Activated CD4-positive, alpha-beta T cell treated with anti-CD3 and anti-CD28 coated beads, Interleukin-2, amount 10 ng/mL, durations not matched to agents 7 days and 5 days (primary cell): ENCODE results near the gene MAGEA2. TPM values are rescaled to one million over a fixed set of nuclear protein-coding genes. Genes with fewer than 3 reads are reported as not detected.
"Not testable (repeated sequence)": the region's sequence is repeated elsewhere in the genome, so short reads cannot be mapped to it uniquely, and the experiment has no call there.

ENCODE experiments used
- CTCF ChIA-PET: fragments of 350-600 bp; sonication (Branson Sonifier 250); formaldehyde crosslinking; loops from one replicate; lab custom pipeline; 2021; ENCODE audit warnings: antibody characterized with exemption; lab: Charles Lee
- POLR2A ChIA-PET: fragments of 350-600 bp; sonication (Branson Sonifier 250); formaldehyde crosslinking; loops from one replicate; lab custom pipeline; 2021; ENCODE audit warnings: antibody characterized with exemption; lab: Charles Lee
- DNase-seq: peaks from one replicate; pipeline ENCODE4 v3.0.0-alpha.2; 2020
- H3K27ac Mint-ChIP-seq: one replicate; pipeline ENCODE4 v1.8.0; 2021; ENCODE audit warnings: mild to moderate bottlenecking, moderate library complexity, mixed read lengths
- H3K27me3 Mint-ChIP-seq: one replicate; pipeline ENCODE4 v1.8.0; 2021; ENCODE audit warnings: mixed read lengths
- H3K36me3 Mint-ChIP-seq: one replicate; pipeline ENCODE4 v1.8.0; 2021; ENCODE audit warnings: low read depth, mixed read lengths
- H3K4me1 Mint-ChIP-seq: one replicate; pipeline ENCODE4 v1.8.0; 2021; ENCODE audit warnings: mixed read lengths
- H3K4me3 Mint-ChIP-seq: one replicate; pipeline ENCODE4 v1.8.0; 2021; ENCODE audit warnings: mild to moderate bottlenecking, moderate library complexity, mixed read lengths
- H3K9me3 Mint-ChIP-seq: one replicate; pipeline ENCODE4 v1.8.0; 2021; ENCODE audit warnings: mixed read lengths
- total RNA-seq, 2 experiments: library from RNA; stranded (reverse); gene quantifications; one replicate each; pipeline ENCODE4 v1.2.3, GENCODE V29; 2021

The MAGEA2 gene, protein sequence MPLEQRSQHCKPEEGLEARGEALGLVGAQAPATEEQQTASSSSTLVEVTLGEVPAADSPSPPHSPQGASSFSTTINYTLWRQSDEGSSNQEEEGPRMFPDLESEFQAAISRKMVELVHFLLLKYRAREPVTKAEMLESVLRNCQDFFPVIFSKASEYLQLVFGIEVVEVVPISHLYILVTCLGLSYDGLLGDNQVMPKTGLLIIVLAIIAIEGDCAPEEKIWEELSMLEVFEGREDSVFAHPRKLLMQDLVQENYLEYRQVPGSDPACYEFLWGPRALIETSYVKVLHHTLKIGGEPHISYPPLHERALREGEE
- not detected for total RNA-seq

GRCh38 chrX:152753686-152754650 is at the start of gene MAGEA2:
Gene MAGEA2, minus strand, starts transcription at chrX:152753842. Its CDS starts 2,479 bp downstream, at chrX:152751363.
- POLR2A ChIA-PET, DNase-seq, H3K4me1 Mint-ChIP-seq, H3K4me3 Mint-ChIP-seq, H3K9me3 Mint-ChIP-seq, H3K36me3 Mint-ChIP-seq, CTCF ChIA-PET, H3K27ac Mint-ChIP-seq, H3K27me3 Mint-ChIP-seq: not testable (repeated sequence)

- H3K27me3 Mint-ChIP-seq: peaks cover 14% of the 10 kb centered on the region
- no peak overlapping the region for H3K4me3 Mint-ChIP-seq
- H3K27ac Mint-ChIP-seq: no peak overlapping the region
- no peaks in the 10 kb centered on the region for H3K4me1 Mint-ChIP-seq
- no peaks in the 10 kb centered on the region for H3K9me3 Mint-ChIP-seq
- ChIA-PET POLR2A (no interaction called here), CTCF (no interaction called here)
- DNase-seq: no peak
- no peaks in the 10 kb centered on the region for H3K36me3 Mint-ChIP-seq
Observed at GRCh38 chrX:152798945-152799344, 45.3 kb upstream of the MAGEA2 start.

DNA sequence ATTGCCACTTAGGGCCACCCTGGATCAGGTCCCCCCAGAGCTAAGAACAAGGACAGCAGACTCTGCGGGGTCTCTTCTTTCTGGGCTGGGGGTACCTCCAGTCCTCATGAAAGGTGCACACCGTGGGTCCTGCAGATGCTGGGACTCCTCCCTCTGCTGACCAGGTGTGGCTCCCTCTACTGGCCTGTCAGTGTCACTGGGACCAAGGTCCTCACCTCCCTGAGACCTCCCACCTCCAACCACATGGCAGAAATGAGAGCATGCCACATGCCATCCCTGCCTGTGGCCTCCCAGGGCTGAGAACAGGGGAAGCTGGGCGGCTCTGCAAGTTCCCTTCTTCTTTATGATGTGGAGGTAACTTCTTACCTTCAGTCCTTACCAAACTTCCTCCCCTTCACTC is 33.4 kb upstream of the MAGEA2 start:
- CTCF ChIA-PET, H3K9me3 Mint-ChIP-seq: not testable (repeated sequence)

GRCh38 chrX:152769549-152770289 is 16.1 kb upstream of the MAGEA2 start, which contains the start of gene MAGEA6:
Gene MAGEA6, minus strand, starts transcription at chrX:152769689. Its CDS starts 2,039 bp downstream, at chrX:152767650.
- H3K27me3 Mint-ChIP-seq, DNase-seq, POLR2A ChIA-PET, H3K4me1 Mint-ChIP-seq, H3K36me3 Mint-ChIP-seq, H3K27ac Mint-ChIP-seq, H3K9me3 Mint-ChIP-seq, H3K4me3 Mint-ChIP-seq: not testable (repeated sequence)
- CTCF ChIA-PET: interaction anchor here (0.6 kb wide), 1 partner anchor 1461 kb away, joined by 3 read pairs; no protein-coding TSS in a partner anchor

More for the DNA sequence above, 33.4 kb upstream of the MAGEA2 start:
- POLR2A ChIA-PET, H3K27me3 Mint-ChIP-seq, H3K36me3 Mint-ChIP-seq, H3K4me3 Mint-ChIP-seq, H3K27ac Mint-ChIP-seq, DNase-seq, H3K4me1 Mint-ChIP-seq: not testable (repeated sequence)

GRCh38 chrX:152766562-152766961 is 12.9 kb upstream of the MAGEA2 start:
- H3K27ac Mint-ChIP-seq, H3K4me3 Mint-ChIP-seq, H3K36me3 Mint-ChIP-seq, POLR2A ChIA-PET, DNase-seq, H3K4me1 Mint-ChIP-seq, H3K9me3 Mint-ChIP-seq, CTCF ChIA-PET, H3K27me3 Mint-ChIP-seq: not testable (repeated sequence)

DNA sequence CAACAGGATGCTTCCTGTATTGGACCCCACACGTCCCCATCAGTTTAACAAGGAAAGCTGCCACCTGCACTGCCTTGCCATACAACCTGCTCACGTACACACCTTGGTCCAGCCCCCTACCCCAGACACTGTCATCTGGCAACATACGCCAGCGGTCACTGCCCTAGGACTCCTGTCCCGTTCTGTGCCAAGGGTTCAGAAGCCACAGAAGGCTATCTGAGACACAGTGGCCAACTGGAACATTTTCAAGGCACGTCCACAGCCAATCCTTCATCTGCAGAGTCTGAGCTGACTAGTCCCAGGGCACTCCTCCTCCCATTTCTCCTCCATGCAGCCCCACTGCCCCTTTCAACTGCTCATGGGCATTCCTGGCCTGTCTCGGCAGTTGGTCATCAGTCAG is 7.9 kb upstream of the MAGEA2 start:
- DNase-seq, H3K27ac Mint-ChIP-seq, H3K4me1 Mint-ChIP-seq, POLR2A ChIA-PET, H3K36me3 Mint-ChIP-seq, H3K27me3 Mint-ChIP-seq, CTCF ChIA-PET, H3K4me3 Mint-ChIP-seq, H3K9me3 Mint-ChIP-seq: not testable (repeated sequence)

DNA sequence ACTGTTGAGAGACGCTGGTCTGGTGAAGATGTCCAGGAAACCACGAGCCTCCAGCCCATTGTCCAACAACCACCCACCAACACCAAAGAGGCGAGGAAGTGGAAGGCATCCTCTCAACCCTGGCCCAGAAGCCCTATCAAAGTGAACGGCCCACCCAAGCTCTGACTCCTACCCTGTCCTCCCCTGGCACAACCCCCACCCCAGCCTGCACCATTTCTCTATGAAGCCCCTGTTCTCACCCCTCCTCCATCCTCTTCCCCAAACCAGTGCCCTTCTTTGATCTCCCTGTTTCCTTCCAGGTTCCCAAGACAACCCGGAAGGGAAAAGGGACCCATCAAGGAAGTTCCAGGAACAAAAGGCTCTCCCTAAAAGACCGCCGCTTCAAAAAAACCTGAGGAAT is 5.9 kb upstream of the MAGEA2 start:
- DNase-seq, H3K27ac Mint-ChIP-seq, POLR2A ChIA-PET, H3K4me1 Mint-ChIP-seq, CTCF ChIA-PET, H3K27me3 Mint-ChIP-seq, H3K4me3 Mint-ChIP-seq, H3K36me3 Mint-ChIP-seq, H3K9me3 Mint-ChIP-seq: not testable (repeated sequence)

DNA sequence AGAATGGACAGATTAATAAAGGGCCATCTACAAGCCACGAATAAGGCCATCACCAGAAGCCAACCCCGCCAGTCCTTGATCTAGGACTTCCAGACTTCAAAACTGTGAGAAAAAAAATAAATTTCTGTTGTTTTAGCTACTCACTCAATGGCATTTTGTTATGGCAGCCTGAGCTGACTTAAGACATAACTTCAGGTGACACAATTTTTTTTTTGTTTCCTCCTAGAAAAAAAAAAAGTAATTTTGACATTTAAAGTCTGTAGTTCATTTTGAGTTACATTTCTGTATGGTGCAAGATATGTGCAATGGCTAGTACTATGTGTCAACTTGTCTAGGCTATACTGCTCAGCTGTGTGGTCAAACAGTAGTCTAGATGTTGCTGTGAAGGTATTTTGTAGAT is 5.3 kb upstream of the MAGEA2 start, which contains the start of gene CSAG3:
Gene CSAG3 (plus strand): TSS at position 301 of the 400 bp plus-strand sequence.
- H3K4me1 Mint-ChIP-seq, H3K27ac Mint-ChIP-seq, H3K9me3 Mint-ChIP-seq, H3K27me3 Mint-ChIP-seq, POLR2A ChIA-PET, CTCF ChIA-PET, H3K4me3 Mint-ChIP-seq, H3K36me3 Mint-ChIP-seq, DNase-seq: not testable (repeated sequence)

DNA sequence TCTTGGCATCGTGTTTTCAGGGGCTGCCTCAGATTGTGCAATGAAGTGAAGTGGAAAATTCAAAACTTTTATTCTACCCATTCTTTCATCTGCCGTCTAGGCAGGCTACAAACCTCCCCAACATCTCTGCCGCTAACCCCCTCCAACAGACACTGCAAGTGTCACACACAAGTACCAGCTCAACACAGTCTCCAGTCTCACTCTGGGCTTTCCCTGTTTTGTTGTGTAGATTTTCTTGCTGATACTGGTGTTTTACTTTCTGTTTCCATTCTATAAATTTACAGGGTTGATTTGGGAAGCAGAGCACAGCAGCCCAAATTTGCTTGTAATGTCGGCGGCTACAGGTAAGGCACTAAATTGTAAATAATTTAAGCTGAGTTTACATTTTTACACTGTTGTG is 1.2 kb upstream of the MAGEA2 start:
- H3K27ac Mint-ChIP-seq, H3K9me3 Mint-ChIP-seq, H3K4me1 Mint-ChIP-seq, DNase-seq, POLR2A ChIA-PET, H3K4me3 Mint-ChIP-seq, CTCF ChIA-PET, H3K36me3 Mint-ChIP-seq, H3K27me3 Mint-ChIP-seq: not testable (repeated sequence)

DNA sequence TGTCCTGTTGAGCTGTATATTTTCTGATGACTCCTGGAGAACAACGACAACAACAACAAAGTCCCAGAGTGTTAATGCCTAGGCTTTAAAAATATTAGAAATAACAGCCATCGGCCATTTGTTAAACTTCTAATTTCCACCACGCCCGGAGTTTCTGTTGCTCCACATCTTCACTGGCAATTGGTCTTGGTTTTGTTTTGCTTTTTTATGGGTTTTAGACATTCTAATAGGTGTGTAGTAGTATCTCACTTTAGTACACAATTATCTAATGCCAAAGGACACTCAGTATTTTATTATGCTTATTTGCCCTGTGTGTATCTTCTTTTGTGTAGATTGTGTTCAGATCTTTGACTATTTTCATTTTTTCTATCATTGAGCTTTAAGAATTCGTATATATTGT is 15.1 kb downstream of the MAGEA2 start:
- Mint-ChIP-seq H3K4me1 (no peaks in the 10 kb centered on the region), H3K27ac (no peak overlapping the region), H3K36me3 (no peaks in the 10 kb centered on the region), H3K4me3 (no peak overlapping the region), H3K9me3 (no peaks in the 10 kb centered on the region), H3K27me3 (no peaks in the 10 kb centered on the region)
- DNase-seq: no peak
- POLR2A ChIA-PET: no interaction called here
- CTCF ChIA-PET: no interaction called here

- not testable (repeated sequence) for H3K36me3 Mint-ChIP-seq, H3K4me3 Mint-ChIP-seq, H3K9me3 Mint-ChIP-seq
Observed at GRCh38 chrX:152736528-152736927, 17.1 kb downstream of the MAGEA2 start.

DNA sequence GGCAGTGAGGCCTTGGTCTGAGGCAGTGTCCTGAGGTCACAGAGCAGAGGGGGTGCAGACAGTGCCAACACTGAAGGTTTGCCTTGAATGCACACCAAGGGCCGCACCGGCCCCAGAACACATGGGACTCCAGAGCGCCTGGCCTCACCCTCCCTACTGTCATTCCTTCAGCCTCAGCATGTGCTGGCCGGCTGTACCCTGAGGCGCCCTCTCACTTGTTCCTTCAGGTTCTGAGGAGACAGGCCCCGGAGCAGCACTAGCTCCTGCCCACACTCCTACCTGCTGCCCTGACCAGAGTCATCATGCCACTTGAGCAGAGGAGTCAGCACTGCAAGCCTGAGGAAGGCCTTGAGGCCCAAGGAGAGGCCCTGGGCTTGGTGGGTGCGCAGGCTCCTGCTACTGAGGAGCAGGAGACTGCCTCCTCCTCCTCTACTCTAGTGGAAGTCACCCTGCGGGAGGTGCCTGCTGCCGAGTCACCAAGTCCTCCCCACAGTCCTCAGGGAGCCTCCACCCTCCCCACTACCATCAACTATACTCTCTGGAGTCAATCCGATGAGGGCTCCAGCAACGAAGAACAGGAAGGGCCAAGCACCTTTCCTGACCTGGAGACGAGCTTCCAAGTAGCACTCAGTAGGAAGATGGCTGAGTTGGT is 17.7 kb downstream of the MAGEA2 start:
- CTCF ChIA-PET: no interaction called here
- no peak overlapping the region for H3K27ac Mint-ChIP-seq
- H3K36me3 Mint-ChIP-seq: no peaks in the 10 kb centered on the region
- no peaks in the 10 kb centered on the region for H3K9me3 Mint-ChIP-seq
- H3K4me1 Mint-ChIP-seq: peaks cover 2% of the 10 kb centered on the region
- H3K27me3 Mint-ChIP-seq: no peaks in the 10 kb centered on the region
- POLR2A ChIA-PET: no interaction called here
- no peak overlapping the region for H3K4me3 Mint-ChIP-seq
- DNase-seq: no peak

More at GRCh38 chrX:152736528-152736927, 17.1 kb downstream of the MAGEA2 start:
- H3K27me3 Mint-ChIP-seq, H3K4me1 Mint-ChIP-seq, H3K27ac Mint-ChIP-seq, POLR2A ChIA-PET, DNase-seq, CTCF ChIA-PET: not testable (repeated sequence)
